SK-N-SH (cell line): ENCODE results near the gene WWC2. TPM values are rescaled to one million over a fixed set of nuclear protein-coding genes. Genes with fewer than 3 reads are reported as not detected.

Source experiments
- CTCF ChIA-PET: fragments of 300-600, 350-600 bp; formaldehyde crosslinking; extraction: SDS; loops from one replicate; lab custom pipeline; 2021; lab: Yijun Ruan, JAX
- POLR2A ChIA-PET: fragments of 350-600 bp; sonication (Branson Sonifier 250); formaldehyde crosslinking; extraction: SDS; loops from one replicate; lab custom pipeline; 2020; ENCODE audit warnings: antibody characterized with exemption, inconsistent platforms; lab: Yijun Ruan, JAX
- DNase-seq: peaks from one replicate; pipeline ENCODE4 v3.0.0; 2012
- H2AFZ ChIP-seq: fragments of 200-600 bp; sonication (generic); 2 replicates; pipeline ENCODE4 v1.8.1; 2016; ENCODE audit warnings: antibody characterized with exemption, mild to moderate bottlenecking, low read depth
- H3F3A ChIP-seq: fragments of 200-600 bp; sonication (generic); replicated peaks from 2 replicates; pipeline ENCODE3; 2016; ENCODE audit warnings: antibody characterized with exemption, mild to moderate bottlenecking; ENCODE audit not compliant: insufficient read depth
- H3K27ac ChIP-seq, 2 experiments: fragments of 200-500 bp in 1 of 2; fragments of 200-600 bp in 1 of 2; sonication (Bioruptor generic) in 1 of 2; sonication (generic), shearing (Covaris generic) in 1 of 2; 2 replicates each; pipeline versions ENCODE4 v1.5.1 to v1.6.1; 2014 to 2016; ENCODE audit warnings: low read depth in 2 of 2, inconsistent platforms in 1 of 2, low read length in 1 of 2, mild to moderate bottlenecking in 1 of 2, mixed read lengths in 1 of 2
- H3K27me3 ChIP-seq: fragments of 200-600 bp; sonication (generic), shearing (Covaris generic); 2 replicates; pipeline ENCODE4 v1.6.1; 2016; ENCODE audit warnings: mixed run types; ENCODE audit not compliant: insufficient read depth
- H3K36me3 ChIP-seq, 2 experiments: fragments of 200-500 bp in 1 of 2; fragments of 200-600 bp in 1 of 2; sonication (Bioruptor generic) in 1 of 2; sonication (generic) in 1 of 2; replicated peaks in 1 of 2; 2 replicates each; pipeline versions ENCODE3 to v1.5.1; 2014 to 2016; ENCODE audit warnings: low read length in 1 of 2, mild to moderate bottlenecking in 1 of 2; ENCODE audit not compliant: insufficient read depth in 2 of 2, control insufficient read depth in 1 of 2
- H3K4me1 ChIP-seq, 2 experiments: fragments of 200-500 bp in 1 of 2; fragments of 200-600 bp in 1 of 2; sonication (Bioruptor generic) in 1 of 2; sonication (generic), shearing (Covaris generic) in 1 of 2; 2 replicates each; pipeline versions ENCODE4 v1.5.1 to v1.6.1; 2014 to 2016; ENCODE audit warnings: low read depth in 1 of 2, low read length in 1 of 2, mixed run types in 1 of 2; ENCODE audit not compliant: insufficient read depth in 2 of 2, control insufficient read depth in 1 of 2
- H3K4me2 ChIP-seq: fragments of 200-600 bp; sonication (generic), shearing (Covaris generic); 2 replicates; pipeline ENCODE4 v1.6.1; 2017; ENCODE audit warnings: mixed run types
- H3K4me3 ChIP-seq, 2 experiments: fragments of 200-500 bp in 1 of 2; fragments of 200-600 bp in 1 of 2; sonication (Bioruptor generic) in 1 of 2; sonication (generic), shearing (Covaris generic) in 1 of 2; 2 replicates each; pipeline versions ENCODE4 v1.5.1 to v1.8.1; 2014 to 2016; ENCODE audit warnings: low read depth in 2 of 2, inconsistent platforms in 1 of 2, low read length in 1 of 2, mild to moderate bottlenecking in 1 of 2, mixed read lengths in 1 of 2, moderate library complexity in 1 of 2
- H3K79me2 ChIP-seq: fragments of 200-600 bp; sonication (generic); 2 replicates; pipeline ENCODE4 v1.8.1; 2017; ENCODE audit warnings: mild to moderate bottlenecking; ENCODE audit not compliant: insufficient read depth
- H3K9ac ChIP-seq: fragments of 200-600 bp; sonication (generic); 2 replicates; pipeline ENCODE4 v1.6.1; 2017; ENCODE audit warnings: mixed run types
- H3K9me2 ChIP-seq: fragments of 200-600 bp; sonication (generic); 2 replicates; pipeline ENCODE4 v1.6.1; 2017; ENCODE audit warnings: mixed run types
- H3K9me3 ChIP-seq: fragments of 200-600 bp; sonication (generic); 2 replicates; pipeline ENCODE4 v1.6.1; 2017; ENCODE audit warnings: mixed run types, mild to moderate bottlenecking, moderate library complexity
- H4K20me1 ChIP-seq: fragments of 200-600 bp; sonication (generic); 2 replicates; pipeline ENCODE4 v1.6.1; 2017; ENCODE audit warnings: mild to moderate bottlenecking, mixed run types; ENCODE audit not compliant: insufficient read depth
- CHD2 ChIP-seq: fragments of 150-350 bp; IDR thresholded peaks from 2 replicates; pipeline ENCODE4 v1.6.1; 2018; ENCODE audit warnings: low read length; ENCODE audit not compliant: partially characterized antibody
- ELF1 ChIP-seq: IDR thresholded peaks from 2 replicates; pipeline ENCODE4 v1.4.0; 2012
- EZH2phosphoT487 ChIP-seq: fragments of 200-600 bp; sonication (generic); IDR thresholded peaks from 2 replicates; pipeline ENCODE4 v1.6.1; 2017; ENCODE audit warnings: low read depth, mixed run types, mild to moderate bottlenecking, antibody characterized with exemption, moderate library complexity, borderline replicate concordance
- FOSL2 ChIP-seq: IDR thresholded peaks from 2 replicates; pipeline ENCODE4 v1.4.0; 2012; ENCODE audit warnings: low read depth, mild to moderate bottlenecking, moderate library complexity, borderline replicate concordance
- GATA2 ChIP-seq: sonication (generic); formaldehyde crosslinking; IDR thresholded peaks from 2 replicates; pipeline ENCODE4 v1.5.0; 2020; ENCODE audit warnings: mild to moderate bottlenecking, missing genetic modification reagents
- JUND ChIP-seq: IDR thresholded peaks from 2 replicates; pipeline ENCODE4 v1.4.0; 2012
- MXI1 ChIP-seq: IDR thresholded peaks from 2 replicates; pipeline ENCODE4 v1.6.1; 2012; ENCODE audit warnings: mild to moderate bottlenecking, low read depth, low read length, improper control_type of control experiment
- RAD21 ChIP-seq: IDR thresholded peaks from 2 replicates; pipeline ENCODE4 v1.6.1; 2012; ENCODE audit warnings: mild to moderate bottlenecking, low read length
- RFX5 ChIP-seq: IDR thresholded peaks from 2 replicates; pipeline ENCODE4 v1.6.1; 2012; ENCODE audit warnings: mild to moderate bottlenecking, improper control_type of control experiment, low read length
- SIN3A ChIP-seq: IDR thresholded peaks from 2 replicates; pipeline ENCODE4 v1.6.1; 2012; ENCODE audit warnings: low read depth, mild to moderate bottlenecking, low read length, moderate library complexity, borderline replicate concordance
- TCF12 ChIP-seq: IDR thresholded peaks from 2 replicates; pipeline ENCODE4 v1.4.0; 2012
- WGBS: methylation state at CpG from one replicate; pipeline ENCODE4 v1.1.6; 2017; ENCODE audit warnings: low lambda C conversion rate; 5-methylcytosine and 5-hydroxymethylcytosine counted together
- polyA plus RNA-seq, 3 experiments: library from polyadenylated mRNA; depleted of rRNA; stranded (reverse); fragments of >200 nt; gene quantifications; 2 replicates each; pipeline ENCODE4 v1.2.3, GENCODE V29; 2012
- TF ChIP-seq, protein P1 (sequence below): IDR thresholded peaks from 2 replicates; pipeline ENCODE4 v1.4.0; 2012; ENCODE audit warnings: low read depth, borderline replicate concordance
- TF ChIP-seq, protein P2 (sequence below): fragments of 200-600 bp; sonication (generic); IDR thresholded peaks from 2 replicates; pipeline ENCODE4 v1.6.1; 2017; ENCODE audit warnings: antibody characterized with exemption, mild to moderate bottlenecking, moderate library complexity
- TF ChIP-seq, protein P3 (sequence below): IDR thresholded peaks from 2 replicates; pipeline ENCODE4 v1.6.1; 2012; ENCODE audit warnings: mild to moderate bottlenecking, low read depth, low read length, moderate library complexity

The WWC2 gene
- polyA plus RNA-seq, 1 of the 3 experiments (the other 2 are of a cell fraction): 18.4 TPM

GRCh38 chr4:183241721-183242151 lies 142.7 kb downstream of the WWC2 start:
- Histone ChIP-seq H3K9me3 (peaks cover 5% of the 10 kb centered on the region; the same call in 1 of the 2 replicates), H3K9me2 (no peaks in the 10 kb centered on the region), H3K9ac (no peak overlapping the region), H3F3A (no peaks in the 10 kb centered on the region), H3K4me2 (no peak overlapping the region), H3K4me1 (peaks cover 0 to 4% of the 10 kb centered on the region in 2 experiments; a peak in 1 of 4 replicates), H3K27me3 (no peaks in the 10 kb centered on the region), H4K20me1 (no peaks in the 10 kb centered on the region), H3K4me3 (no peak overlapping the region), H3K79me2 (peaks cover 6% of the 10 kb centered on the region; the same call in 1 of the 2 replicates), H3K36me3 (peaks cover 11 to 32% of the 10 kb centered on the region in 2 experiments), H3K27ac (no peak overlapping the region), H2AFZ (no peak overlapping the region)
- WGBS: 80% methylated on average over 6 of the region's 6 CpGs
- DNase-seq: no peak
- TF ChIP-seq EZH2phosphoT487 (no peak), MXI1 (no peak), RAD21 (no peak), SIN3A (no peak)
- TF ChIP-seq, protein P1, sequence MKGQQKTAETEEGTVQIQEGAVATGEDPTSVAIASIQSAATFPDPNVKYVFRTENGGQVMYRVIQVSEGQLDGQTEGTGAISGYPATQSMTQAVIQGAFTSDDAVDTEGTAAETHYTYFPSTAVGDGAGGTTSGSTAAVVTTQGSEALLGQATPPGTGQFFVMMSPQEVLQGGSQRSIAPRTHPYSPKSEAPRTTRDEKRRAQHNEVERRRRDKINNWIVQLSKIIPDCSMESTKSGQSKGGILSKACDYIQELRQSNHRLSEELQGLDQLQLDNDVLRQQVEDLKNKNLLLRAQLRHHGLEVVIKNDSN: no peak
- TF ChIP-seq, protein P2, sequence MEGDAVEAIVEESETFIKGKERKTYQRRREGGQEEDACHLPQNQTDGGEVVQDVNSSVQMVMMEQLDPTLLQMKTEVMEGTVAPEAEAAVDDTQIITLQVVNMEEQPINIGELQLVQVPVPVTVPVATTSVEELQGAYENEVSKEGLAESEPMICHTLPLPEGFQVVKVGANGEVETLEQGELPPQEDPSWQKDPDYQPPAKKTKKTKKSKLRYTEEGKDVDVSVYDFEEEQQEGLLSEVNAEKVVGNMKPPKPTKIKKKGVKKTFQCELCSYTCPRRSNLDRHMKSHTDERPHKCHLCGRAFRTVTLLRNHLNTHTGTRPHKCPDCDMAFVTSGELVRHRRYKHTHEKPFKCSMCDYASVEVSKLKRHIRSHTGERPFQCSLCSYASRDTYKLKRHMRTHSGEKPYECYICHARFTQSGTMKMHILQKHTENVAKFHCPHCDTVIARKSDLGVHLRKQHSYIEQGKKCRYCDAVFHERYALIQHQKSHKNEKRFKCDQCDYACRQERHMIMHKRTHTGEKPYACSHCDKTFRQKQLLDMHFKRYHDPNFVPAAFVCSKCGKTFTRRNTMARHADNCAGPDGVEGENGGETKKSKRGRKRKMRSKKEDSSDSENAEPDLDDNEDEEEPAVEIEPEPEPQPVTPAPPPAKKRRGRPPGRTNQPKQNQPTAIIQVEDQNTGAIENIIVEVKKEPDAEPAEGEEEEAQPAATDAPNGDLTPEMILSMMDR: no peak
- ChIA-PET POLR2A (no interaction called here), CTCF (interaction anchor here (1.2 to 4.0 kb wide), 3 partner anchors 8 to 304 kb away, joined by 3 to 16 read pairs (median 14); no protein-coding TSS in a partner anchor)

DNA sequence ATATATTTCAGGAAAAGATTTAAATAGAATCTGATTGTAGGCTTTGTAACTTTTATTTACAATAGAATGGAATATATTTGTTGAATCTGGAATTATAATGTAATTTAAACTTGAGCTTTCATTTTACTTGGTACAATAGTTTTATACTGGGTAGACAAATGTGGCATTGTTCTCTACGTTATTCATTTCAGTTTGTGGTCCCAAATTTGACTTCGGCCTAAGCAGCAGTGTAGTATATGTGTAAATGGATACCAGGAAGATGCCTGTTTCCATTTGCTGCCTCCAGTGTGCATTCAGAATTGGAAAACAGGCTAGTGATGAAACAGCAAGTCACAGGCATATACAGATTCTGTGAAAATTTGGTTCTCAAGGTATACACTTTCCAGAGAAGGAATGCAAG lies 143.2 kb downstream of the WWC2 start:
- no peak overlapping the region for H3K27ac ChIP-seq
- no peak overlapping the region for H3K4me3 ChIP-seq
- no peak for TF ChIP-seq RFX5
- no peak for TF ChIP-seq ELF1
- TF ChIP-seq CHD2: no peak
- TF ChIP-seq, protein P3, sequence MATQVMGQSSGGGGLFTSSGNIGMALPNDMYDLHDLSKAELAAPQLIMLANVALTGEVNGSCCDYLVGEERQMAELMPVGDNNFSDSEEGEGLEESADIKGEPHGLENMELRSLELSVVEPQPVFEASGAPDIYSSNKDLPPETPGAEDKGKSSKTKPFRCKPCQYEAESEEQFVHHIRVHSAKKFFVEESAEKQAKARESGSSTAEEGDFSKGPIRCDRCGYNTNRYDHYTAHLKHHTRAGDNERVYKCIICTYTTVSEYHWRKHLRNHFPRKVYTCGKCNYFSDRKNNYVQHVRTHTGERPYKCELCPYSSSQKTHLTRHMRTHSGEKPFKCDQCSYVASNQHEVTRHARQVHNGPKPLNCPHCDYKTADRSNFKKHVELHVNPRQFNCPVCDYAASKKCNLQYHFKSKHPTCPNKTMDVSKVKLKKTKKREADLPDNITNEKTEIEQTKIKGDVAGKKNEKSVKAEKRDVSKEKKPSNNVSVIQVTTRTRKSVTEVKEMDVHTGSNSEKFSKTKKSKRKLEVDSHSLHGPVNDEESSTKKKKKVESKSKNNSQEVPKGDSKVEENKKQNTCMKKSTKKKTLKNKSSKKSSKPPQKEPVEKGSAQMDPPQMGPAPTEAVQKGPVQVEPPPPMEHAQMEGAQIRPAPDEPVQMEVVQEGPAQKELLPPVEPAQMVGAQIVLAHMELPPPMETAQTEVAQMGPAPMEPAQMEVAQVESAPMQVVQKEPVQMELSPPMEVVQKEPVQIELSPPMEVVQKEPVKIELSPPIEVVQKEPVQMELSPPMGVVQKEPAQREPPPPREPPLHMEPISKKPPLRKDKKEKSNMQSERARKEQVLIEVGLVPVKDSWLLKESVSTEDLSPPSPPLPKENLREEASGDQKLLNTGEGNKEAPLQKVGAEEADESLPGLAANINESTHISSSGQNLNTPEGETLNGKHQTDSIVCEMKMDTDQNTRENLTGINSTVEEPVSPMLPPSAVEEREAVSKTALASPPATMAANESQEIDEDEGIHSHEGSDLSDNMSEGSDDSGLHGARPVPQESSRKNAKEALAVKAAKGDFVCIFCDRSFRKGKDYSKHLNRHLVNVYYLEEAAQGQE: no peak
- no peak for TF ChIP-seq GATA2 (CRISPR knock-in tag)
- no peak for TF ChIP-seq JUND
- TF ChIP-seq TCF12: no peak
- no peak for TF ChIP-seq FOSL2
- TF ChIP-seq, all 33 proteins: peak for 0
- no peak overlapping the region for H3K4me2 ChIP-seq
- no peaks in the 10 kb centered on the region for H4K20me1 ChIP-seq
- H2AFZ ChIP-seq: no peak overlapping the region
- 91% methylated on average over 2 of the region's 2 CpGs for WGBS
- H3K9ac ChIP-seq: no peak overlapping the region
- H3K9me2 ChIP-seq: no peaks in the 10 kb centered on the region
- H3K27me3 ChIP-seq: no peaks in the 10 kb centered on the region
- ChIA-PET POLR2A (no interaction called here), CTCF (interaction anchor here (1.2 to 4.0 kb wide), 4 partner anchors 8 to 304 kb away, joined by 3 to 16 read pairs (median 11); no protein-coding TSS in a partner anchor)
- H3F3A ChIP-seq: peaks cover 4% of the 10 kb centered on the region
- peaks cover 11 to 27% of the 10 kb centered on the region in 2 experiments for H3K36me3 ChIP-seq
- no peak for DNase-seq
- no peaks in the 10 kb centered on the region for H3K9me3 ChIP-seq
- peaks cover 0 to 4% of the 10 kb centered on the region in 2 experiments; a peak in 1 of 4 replicates for H3K4me1 ChIP-seq
- peaks cover under 1% of the 10 kb centered on the region; the same call in 1 of the 2 replicates for H3K79me2 ChIP-seq
